Duodenal mucosa (tissue), 2 donors: ENCODE data around the gene CTDNEP1.

Experiments used
- H3K27ac ChIP-seq: one replicate; pipeline ENCODE4 v1.7.0; 2013; ENCODE audit warnings: low read depth, low read length
- H3K27me3 ChIP-seq, 2 donors: one replicate each; pipeline ENCODE4 v1.7.0; 2013; ENCODE audit warnings: low read length in 2 of 2, control low read depth in 1 of 2; ENCODE audit not compliant: insufficient read depth in 2 of 2, control insufficient read depth in 1 of 2
- H3K36me3 ChIP-seq, 2 donors: one replicate each; pipeline ENCODE4 v1.7.0; 2013; ENCODE audit warnings: low read length in 2 of 2, control low read depth in 1 of 2; ENCODE audit not compliant: insufficient read depth in 2 of 2, control insufficient read depth in 1 of 2
- H3K4me1 ChIP-seq, 2 donors: one replicate each; pipeline ENCODE4 v1.7.0; 2013; ENCODE audit warnings: low read length in 2 of 2, control low read depth in 1 of 2; ENCODE audit not compliant: insufficient read depth in 2 of 2, control insufficient read depth in 1 of 2
- H3K4me3 ChIP-seq, 2 donors: one replicate each; pipeline ENCODE4 v1.7.0; 2013; ENCODE audit warnings: low read length in 2 of 2, low read depth in 1 of 2
- H3K9ac ChIP-seq, 2 donors: one replicate each; pipeline ENCODE4 v1.7.0; 2013; ENCODE audit warnings: low read length in 2 of 2, low read depth in 1 of 2
- H3K9me3 ChIP-seq, 2 donors: one replicate each; pipeline ENCODE4 v1.7.0; 2013; ENCODE audit warnings: low read length in 2 of 2, control low read depth in 1 of 2; ENCODE audit not compliant: control insufficient read depth in 1 of 2

Gene CTDNEP1

GRCh38 chr17:7280519-7281073 lies 29.1 kb upstream of the CTDNEP1 start:
- H3K4me3 ChIP-seq, result peak overlapping the region; percentile 77 to 80
- no peaks in the 10 kb centered on the region for H3K9me3 ChIP-seq
- peaks cover 21 to 35% of the 10 kb centered on the region in 2 donors for H3K4me1 ChIP-seq
- H3K9ac ChIP-seq, result peak overlapping the region; percentile 67 to 84
- peak overlapping the region; percentile 72 for H3K27ac ChIP-seq
- peaks cover 0 to 13% of the 10 kb centered on the region in 2 donors for H3K27me3 ChIP-seq
- no peaks in the 10 kb centered on the region for H3K36me3 ChIP-seq

DNA sequence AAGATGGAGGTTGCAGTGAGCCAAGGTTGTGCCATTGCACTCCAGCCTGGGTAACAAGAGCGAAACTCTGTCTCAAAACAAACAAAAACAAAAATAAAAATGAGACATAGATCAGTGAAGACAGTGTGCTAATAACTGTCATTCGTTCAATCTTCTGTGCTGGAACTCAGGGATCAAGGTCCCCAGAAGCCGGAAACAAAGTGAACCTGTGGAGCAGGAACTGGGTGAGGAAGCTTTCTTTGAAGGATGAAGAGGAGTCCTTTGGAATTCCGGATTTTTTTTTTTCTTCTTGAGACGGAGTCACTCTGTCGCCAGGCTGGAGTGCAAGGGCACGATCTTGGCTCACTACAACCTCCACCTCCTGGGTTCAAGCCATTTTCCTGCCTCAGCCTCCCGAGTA lies 27.9 kb upstream of the CTDNEP1 start:
- Histone ChIP-seq H3K36me3 (no peaks in the 10 kb centered on the region), H3K4me1 (peaks cover 21 to 35% of the 10 kb centered on the region in 2 donors), H3K9me3 (no peaks in the 10 kb centered on the region), H3K27ac (no peak overlapping the region), H3K9ac (no peak overlapping the region), H3K27me3 (peaks cover 0 to 13% of the 10 kb centered on the region in 2 donors), H3K4me3 (peak overlapping the region in 1 of 2 donors; percentile 80)

DNA sequence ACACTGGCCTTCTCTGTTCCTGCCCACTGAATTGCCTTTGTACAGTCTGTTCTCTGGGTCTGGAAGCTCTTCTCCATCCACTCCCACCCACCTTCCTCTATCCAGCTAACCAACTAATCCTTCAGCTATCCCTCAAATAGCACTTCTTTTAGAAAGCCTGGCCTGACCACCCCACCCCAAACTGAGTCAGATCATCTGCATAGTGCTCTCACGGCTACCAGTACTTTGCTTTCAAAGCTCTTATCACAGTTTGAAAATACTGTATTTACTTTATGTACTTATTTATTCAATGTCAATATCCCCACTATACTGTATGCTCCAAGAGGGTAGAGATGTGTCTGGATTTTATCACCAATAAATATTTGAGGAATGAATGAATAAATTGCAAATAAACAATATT lies 15.2 kb upstream of the CTDNEP1 start:
- H3K9me3 ChIP-seq, result no peaks in the 10 kb centered on the region
- no peak overlapping the region for H3K27ac ChIP-seq
- H3K27me3 ChIP-seq, result peaks cover 0 to 12% of the 10 kb centered on the region in 2 donors
- no peak overlapping the region for H3K4me3 ChIP-seq
- peaks cover 0 to 14% of the 10 kb centered on the region in 2 donors for H3K4me1 ChIP-seq
- H3K9ac ChIP-seq, result no peak overlapping the region
- no peaks in the 10 kb centered on the region for H3K36me3 ChIP-seq

DNA sequence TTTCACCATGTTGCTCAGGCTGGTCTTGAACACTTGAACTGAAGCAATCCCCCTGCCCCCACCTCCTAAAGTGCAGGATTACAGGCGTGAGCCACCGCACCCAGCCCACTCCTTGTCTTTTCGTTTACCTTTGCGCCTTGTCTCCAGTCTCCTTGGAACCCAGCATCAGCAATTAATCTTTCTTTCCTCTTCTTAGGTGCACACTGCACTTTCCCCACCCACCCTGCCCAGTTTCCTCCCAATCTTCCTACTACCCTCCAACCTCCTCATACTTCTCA lies 12.2 kb upstream of the CTDNEP1 start:
- peaks cover 10 to 14% of the 10 kb centered on the region in 2 donors for H3K36me3 ChIP-seq
- H3K9me3 ChIP-seq, result no peaks in the 10 kb centered on the region
- H3K9ac ChIP-seq, result peak overlapping the region; percentile 94 to 98
- peaks cover 7 to 25% of the 10 kb centered on the region in 2 donors for H3K4me1 ChIP-seq
- H3K27me3 ChIP-seq, result peaks cover 0 to 12% of the 10 kb centered on the region in 2 donors
- H3K4me3 ChIP-seq, result peak overlapping the region; percentile 85 to 94
- H3K27ac ChIP-seq, result peak overlapping the region; percentile 91

DNA sequence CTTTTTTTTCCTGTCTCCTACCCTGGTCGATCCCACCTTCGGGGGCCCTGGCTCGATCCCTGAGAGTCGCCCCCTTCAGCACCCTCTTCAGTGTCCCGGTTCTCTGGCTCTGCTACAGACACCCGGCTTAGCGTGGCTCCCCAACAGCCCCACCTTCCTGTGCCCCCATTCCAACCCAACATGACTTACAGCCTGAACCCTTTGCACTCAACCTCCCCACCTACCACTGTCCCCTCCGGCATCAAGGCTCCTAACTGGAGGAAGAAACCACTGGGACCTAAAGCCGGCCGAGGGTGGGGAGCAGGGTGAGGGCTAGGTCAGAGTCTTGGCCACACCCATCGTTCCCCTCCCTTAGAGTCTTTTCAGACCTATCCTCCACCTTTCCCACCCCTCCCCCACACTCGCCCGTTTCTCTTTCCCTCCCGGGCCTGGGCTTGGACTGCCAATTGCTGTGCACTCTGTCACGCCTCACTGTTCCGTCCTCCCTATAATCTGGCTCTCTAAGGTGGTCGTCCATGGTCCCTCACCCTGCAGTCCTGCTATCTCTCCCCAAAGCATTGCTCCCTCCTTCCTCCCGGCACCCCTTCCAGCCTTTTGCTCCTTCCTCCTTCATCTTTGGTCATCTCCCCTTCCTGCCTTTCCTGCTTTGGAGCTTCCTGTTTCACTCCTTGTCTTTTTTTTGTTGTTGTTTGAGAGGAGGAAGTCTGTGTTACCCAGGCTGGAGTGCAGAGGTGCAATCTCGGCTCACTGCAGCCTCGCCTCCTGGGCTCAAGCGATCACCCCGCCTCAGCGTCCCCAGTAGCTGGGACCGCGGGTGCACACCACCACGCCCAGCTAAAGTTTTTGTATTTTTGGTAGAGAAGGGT lies 11.6 kb upstream of the CTDNEP1 start:
- Histone ChIP-seq H3K27me3 (peaks cover 0 to 12% of the 10 kb centered on the region in 2 donors), H3K27ac (peak overlapping the region; percentile 91)

GRCh38 chr17:7262192-7262934 lies 10.8 kb upstream of the CTDNEP1 start, which contains the start of gene CLDN7:
CLDN7 (minus strand) TSS chr17:7262478; CDS start chr17:7262043, 435 bp downstream.
- H3K4me1 ChIP-seq, result peaks cover 12 to 28% of the 10 kb centered on the region in 2 donors
- no peaks in the 10 kb centered on the region for H3K9me3 ChIP-seq
- H3K27me3 ChIP-seq, result peaks cover 0 to 12% of the 10 kb centered on the region in 2 donors
- peak within 1 kb of the TSS; percentile 97 for H3K27ac ChIP-seq
- H3K9ac ChIP-seq, result peak within 1 kb of the TSS; percentile 94 to 98
- H3K36me3 ChIP-seq, result peaks cover 10 to 26% of the 10 kb centered on the region in 2 donors
- peak within 1 kb of the TSS; percentile 92 to 94 for H3K4me3 ChIP-seq

More for the DNA sequence above, 11.6 kb upstream of the CTDNEP1 start:
- H3K9me3 ChIP-seq, result no peaks in the 10 kb centered on the region
- peak overlapping the region; percentile 85 to 94 for H3K4me3 ChIP-seq
- H3K36me3 ChIP-seq, result peaks cover 10 to 20% of the 10 kb centered on the region in 2 donors
- peak overlapping the region; percentile 94 to 98 for H3K9ac ChIP-seq
- peaks cover 12 to 28% of the 10 kb centered on the region in 2 donors for H3K4me1 ChIP-seq

- H3K9me3 ChIP-seq, result no peaks in the 10 kb centered on the region
- H3K27ac ChIP-seq, result peak overlapping the region; percentile 97
- H3K27me3 ChIP-seq, result peaks cover 0 to 12% of the 10 kb centered on the region in 2 donors
- peaks cover 10 to 32% of the 10 kb centered on the region in 2 donors for H3K36me3 ChIP-seq
- H3K9ac ChIP-seq, result peak overlapping the region; percentile 94 to 98
- peak overlapping the region; percentile 92 to 94 for H3K4me3 ChIP-seq
- H3K4me1 ChIP-seq, result peaks cover 12 to 29% of the 10 kb centered on the region in 2 donors
Measured at GRCh38 chr17:7261379-7262191, 10.1 kb upstream of the CTDNEP1 start.

- H3K9me3 ChIP-seq, result no peaks in the 10 kb centered on the region
- peaks cover 12 to 36% of the 10 kb centered on the region in 2 donors for H3K4me1 ChIP-seq
- peaks cover 10 to 38% of the 10 kb centered on the region in 2 donors for H3K36me3 ChIP-seq
- H3K9ac ChIP-seq, result peak overlapping the region; percentile 94 to 98
- peak overlapping the region; percentile 92 to 94 for H3K4me3 ChIP-seq
- peaks cover 0 to 12% of the 10 kb centered on the region in 2 donors for H3K27me3 ChIP-seq
- H3K27ac ChIP-seq, result peak overlapping the region; percentile 97
Measured at GRCh38 chr17:7260651-7261378, 9.3 kb upstream of the CTDNEP1 start.

DNA sequence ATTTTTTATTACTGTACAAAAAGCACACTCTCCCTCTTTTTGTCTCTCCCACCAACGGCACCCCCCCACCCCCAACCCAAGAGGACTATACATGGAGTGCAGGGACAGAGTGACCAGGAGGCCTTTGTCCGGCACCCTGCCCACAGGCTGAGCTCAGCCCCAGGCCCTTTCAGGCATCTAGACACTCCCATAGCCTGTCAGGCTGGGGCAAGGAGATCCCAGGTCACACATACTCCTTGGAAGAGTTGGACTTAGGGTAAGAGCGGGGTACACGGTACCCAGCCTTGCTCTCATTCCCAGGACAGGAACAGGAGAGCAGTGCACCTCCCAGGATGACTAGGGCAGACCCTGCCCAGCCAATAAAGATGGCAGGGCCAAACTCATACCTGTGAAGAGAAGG lies 8.6 kb upstream of the CTDNEP1 start:
- H3K27me3 ChIP-seq, result peaks cover 0 to 12% of the 10 kb centered on the region in 2 donors
- peaks cover 12 to 36% of the 10 kb centered on the region in 2 donors for H3K4me1 ChIP-seq
- H3K9me3 ChIP-seq, result no peaks in the 10 kb centered on the region
- peak overlapping the region; percentile 92 to 94 for H3K4me3 ChIP-seq
- peak overlapping the region; percentile 94 to 98 for H3K9ac ChIP-seq
- peaks cover 10 to 42% of the 10 kb centered on the region in 2 donors for H3K36me3 ChIP-seq
- peak overlapping the region; percentile 97 for H3K27ac ChIP-seq
